Measurements from ENCODE around the gene SNX32. TPM values are rescaled to one million over a fixed set of nuclear protein-coding genes. Genes with fewer than 3 reads are reported as not detected.

Gene SNX32
- total and polyA plus RNA-seq, 2 of the 13 experiments (the other 11 are each of a cell fraction or from before 2014, with no cell fraction given): 0.09 to 0.34 TPM

DNA sequence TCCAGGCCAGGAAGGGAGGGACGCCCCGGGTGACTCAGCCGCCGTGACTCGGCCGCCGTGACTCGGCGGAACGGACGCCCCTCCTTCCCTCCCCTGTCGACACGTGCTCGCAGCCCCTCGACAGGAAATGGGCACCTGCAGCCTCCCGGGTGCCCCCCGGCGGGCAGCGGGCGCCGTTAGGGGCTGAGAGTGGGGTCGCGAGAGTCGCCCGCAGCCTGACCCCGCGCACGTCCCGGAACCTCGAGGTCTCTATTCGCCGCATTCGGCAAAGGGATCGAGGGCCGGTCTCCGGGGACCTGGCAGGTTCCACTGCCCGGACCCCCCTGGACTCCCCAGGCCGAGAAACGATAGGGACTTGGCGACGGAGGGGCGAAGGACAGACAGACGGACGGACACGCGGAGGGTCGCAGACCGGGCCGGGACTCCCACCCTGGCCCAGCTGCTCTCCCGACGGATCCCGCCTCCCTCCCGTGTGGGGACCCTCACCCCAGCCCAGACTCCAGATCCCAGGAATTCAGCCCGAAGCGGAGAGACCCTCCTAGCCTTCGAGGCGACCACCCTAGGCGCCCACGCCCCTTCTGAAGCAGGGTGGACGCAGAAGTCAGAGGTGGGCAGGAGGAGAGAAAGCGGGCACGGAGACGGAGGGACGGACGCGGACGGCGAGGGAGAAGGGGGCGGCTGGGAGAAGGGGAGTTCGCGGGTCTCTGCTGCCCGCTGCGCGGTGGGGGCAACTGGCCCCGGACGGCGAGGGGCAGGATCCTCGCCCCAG lies 65.8 kb downstream of the SNX32 start (continued):
- TF ChIP-seq, protein P1, sequence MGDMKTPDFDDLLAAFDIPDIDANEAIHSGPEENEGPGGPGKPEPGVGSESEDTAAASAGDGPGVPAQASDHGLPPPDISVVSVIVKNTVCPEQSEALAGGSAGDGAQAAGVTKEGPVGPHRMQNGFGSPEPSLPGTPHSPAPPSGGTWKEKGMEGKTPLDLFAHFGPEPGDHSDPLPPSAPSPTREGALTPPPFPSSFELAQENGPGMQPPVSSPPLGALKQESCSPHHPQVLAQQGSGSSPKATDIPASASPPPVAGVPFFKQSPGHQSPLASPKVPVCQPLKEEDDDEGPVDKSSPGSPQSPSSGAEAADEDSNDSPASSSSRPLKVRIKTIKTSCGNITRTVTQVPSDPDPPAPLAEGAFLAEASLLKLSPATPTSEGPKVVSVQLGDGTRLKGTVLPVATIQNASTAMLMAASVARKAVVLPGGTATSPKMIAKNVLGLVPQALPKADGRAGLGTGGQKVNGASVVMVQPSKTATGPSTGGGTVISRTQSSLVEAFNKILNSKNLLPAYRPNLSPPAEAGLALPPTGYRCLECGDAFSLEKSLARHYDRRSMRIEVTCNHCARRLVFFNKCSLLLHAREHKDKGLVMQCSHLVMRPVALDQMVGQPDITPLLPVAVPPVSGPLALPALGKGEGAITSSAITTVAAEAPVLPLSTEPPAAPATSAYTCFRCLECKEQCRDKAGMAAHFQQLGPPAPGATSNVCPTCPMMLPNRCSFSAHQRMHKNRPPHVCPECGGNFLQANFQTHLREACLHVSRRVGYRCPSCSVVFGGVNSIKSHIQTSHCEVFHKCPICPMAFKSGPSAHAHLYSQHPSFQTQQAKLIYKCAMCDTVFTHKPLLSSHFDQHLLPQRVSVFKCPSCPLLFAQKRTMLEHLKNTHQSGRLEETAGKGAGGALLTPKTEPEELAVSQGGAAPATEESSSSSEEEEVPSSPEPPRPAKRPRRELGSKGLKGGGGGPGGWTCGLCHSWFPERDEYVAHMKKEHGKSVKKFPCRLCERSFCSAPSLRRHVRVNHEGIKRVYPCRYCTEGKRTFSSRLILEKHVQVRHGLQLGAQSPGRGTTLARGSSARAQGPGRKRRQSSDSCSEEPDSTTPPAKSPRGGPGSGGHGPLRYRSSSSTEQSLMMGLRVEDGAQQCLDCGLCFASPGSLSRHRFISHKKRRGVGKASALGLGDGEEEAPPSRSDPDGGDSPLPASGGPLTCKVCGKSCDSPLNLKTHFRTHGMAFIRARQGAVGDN (CRISPR knock-in tag; IDR thresholded peaks at IDR 0.05): peak; percentile 97
- TF ChIP-seq, protein P2, sequence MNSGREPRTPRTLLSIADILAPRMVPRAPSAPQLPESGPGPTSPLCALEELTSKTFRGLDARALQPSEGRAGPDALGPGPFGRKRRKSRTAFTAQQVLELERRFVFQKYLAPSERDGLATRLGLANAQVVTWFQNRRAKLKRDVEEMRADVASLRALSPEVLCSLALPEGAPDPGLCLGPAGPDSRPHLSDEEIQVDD (CRISPR knock-in tag; IDR thresholded peaks at IDR 0.05; ENCODE audit: borderline replicate concordance): peak; percentile 54; the same call in 1 of the 2 replicates
- 0 out of 2 replicates have a peak, but pooled peaks have one; percentile 57 for TF ChIP-seq SSRP1 (CRISPR knock-in tag; IDR thresholded peaks at IDR 0.05)
- TF ChIP-seq ZKSCAN8 (CRISPR knock-in tag; IDR thresholded peaks at IDR 0.05; ENCODE audit: borderline replicate concordance): 0 out of 2 replicates have a peak, but pooled peaks have one; percentile 24
- peak; percentile 97 for TF ChIP-seq ZBTB7B (CRISPR knock-in tag; IDR thresholded peaks at IDR 0.05)
- TF ChIP-seq, protein P3, sequence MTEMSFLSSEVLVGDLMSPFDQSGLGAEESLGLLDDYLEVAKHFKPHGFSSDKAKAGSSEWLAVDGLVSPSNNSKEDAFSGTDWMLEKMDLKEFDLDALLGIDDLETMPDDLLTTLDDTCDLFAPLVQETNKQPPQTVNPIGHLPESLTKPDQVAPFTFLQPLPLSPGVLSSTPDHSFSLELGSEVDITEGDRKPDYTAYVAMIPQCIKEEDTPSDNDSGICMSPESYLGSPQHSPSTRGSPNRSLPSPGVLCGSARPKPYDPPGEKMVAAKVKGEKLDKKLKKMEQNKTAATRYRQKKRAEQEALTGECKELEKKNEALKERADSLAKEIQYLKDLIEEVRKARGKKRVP (CRISPR knock-in tag; IDR thresholded peaks at IDR 0.05): peak in 1 of 2 experiments; percentile 58; a peak in 1 of 4 replicates
- TF ChIP-seq, protein P4, sequence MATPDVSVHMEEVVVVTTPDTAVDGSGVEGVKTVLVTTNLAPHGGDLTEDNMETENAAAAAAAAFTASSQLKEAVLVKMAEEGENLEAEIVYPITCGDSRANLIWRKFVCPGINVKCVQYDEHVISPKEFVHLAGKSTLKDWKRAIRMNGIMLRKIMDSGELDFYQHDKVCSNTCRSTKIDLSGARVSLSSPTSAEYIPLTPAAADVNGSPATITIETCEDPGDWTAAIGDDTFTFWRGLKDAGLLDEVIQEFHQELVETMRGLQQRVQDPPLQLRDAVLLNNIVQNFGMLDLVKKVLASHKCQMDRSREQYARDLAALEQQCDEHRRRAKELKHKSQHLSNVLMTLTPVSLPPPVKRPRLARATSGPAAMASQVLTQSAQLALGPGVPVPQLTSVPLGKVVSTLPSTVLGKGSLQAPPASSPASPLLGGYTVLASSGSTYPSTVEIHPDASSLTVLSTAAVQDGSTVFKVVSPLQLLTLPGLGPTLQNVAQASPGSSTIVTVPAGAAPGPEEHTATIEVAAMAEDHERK (CRISPR knock-in tag; IDR thresholded peaks at IDR 0.05; ENCODE audit: low read depth): no peak
- TF ChIP-seq, protein P5, sequence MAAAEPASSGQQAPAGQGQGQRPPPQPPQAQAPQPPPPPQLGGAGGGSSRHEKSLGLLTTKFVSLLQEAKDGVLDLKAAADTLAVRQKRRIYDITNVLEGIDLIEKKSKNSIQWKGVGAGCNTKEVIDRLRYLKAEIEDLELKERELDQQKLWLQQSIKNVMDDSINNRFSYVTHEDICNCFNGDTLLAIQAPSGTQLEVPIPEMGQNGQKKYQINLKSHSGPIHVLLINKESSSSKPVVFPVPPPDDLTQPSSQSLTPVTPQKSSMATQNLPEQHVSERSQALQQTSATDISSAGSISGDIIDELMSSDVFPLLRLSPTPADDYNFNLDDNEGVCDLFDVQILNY (CRISPR knock-in tag; conservative IDR thresholded peaks at IDR 0.05): no peak
- TF ChIP-seq TEAD3 (CRISPR knock-in tag; optimal IDR thresholded peaks at IDR 0.05; ENCODE audit: borderline replicate concordance): no peak
- TF ChIP-seq NFIC (IDR thresholded peaks at IDR 0.05; ENCODE audit: low read length): no peak
- no peak for TF ChIP-seq NR2F2 (IDR thresholded peaks at IDR 0.05; ENCODE audit: borderline replicate concordance, low read depth)
- TF ChIP-seq, protein P6, sequence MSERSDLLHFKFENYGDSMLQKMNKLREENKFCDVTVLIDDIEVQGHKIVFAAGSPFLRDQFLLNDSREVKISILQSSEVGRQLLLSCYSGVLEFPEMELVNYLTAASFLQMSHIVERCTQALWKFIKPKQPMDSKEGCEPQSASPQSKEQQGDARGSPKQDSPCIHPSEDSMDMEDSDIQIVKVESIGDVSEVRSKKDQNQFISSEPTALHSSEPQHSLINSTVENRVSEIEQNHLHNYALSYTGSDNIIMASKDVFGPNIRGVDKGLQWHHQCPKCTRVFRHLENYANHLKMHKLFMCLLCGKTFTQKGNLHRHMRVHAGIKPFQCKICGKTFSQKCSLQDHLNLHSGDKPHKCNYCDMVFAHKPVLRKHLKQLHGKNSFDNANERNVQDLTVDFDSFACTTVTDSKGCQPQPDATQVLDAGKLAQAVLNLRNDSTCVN (CRISPR knock-in tag; IDR thresholded peaks at IDR 0.05; ENCODE audit: borderline replicate concordance): no peak; the same call in 1 of the 2 replicates
- TF ChIP-seq MIER2 (CRISPR knock-in tag; IDR thresholded peaks at IDR 0.05): no peak
- TF ChIP-seq, protein P7, sequence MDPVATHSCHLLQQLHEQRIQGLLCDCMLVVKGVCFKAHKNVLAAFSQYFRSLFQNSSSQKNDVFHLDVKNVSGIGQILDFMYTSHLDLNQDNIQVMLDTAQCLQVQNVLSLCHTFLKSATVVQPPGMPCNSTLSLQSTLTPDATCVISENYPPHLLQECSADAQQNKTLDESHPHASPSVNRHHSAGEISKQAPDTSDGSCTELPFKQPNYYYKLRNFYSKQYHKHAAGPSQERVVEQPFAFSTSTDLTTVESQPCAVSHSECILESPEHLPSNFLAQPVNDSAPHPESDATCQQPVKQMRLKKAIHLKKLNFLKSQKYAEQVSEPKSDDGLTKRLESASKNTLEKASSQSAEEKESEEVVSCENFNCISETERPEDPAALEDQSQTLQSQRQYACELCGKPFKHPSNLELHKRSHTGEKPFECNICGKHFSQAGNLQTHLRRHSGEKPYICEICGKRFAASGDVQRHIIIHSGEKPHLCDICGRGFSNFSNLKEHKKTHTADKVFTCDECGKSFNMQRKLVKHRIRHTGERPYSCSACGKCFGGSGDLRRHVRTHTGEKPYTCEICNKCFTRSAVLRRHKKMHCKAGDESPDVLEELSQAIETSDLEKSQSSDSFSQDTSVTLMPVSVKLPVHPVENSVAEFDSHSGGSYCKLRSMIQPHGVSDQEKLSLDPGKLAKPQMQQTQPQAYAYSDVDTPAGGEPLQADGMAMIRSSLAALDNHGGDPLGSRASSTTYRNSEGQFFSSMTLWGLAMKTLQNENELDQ (CRISPR knock-in tag; IDR thresholded peaks at IDR 0.05; ENCODE audit: borderline replicate concordance): no peak
- no peak for TF ChIP-seq TBX3 (IDR thresholded peaks at IDR 0.05; ENCODE audit: borderline replicate concordance)
- peak; percentile 84 for TF ChIP-seq SRY (CRISPR knock-in tag; IDR thresholded peaks at IDR 0.05)
